ENCODE measurements around the gene RALGDS.

DNA sequence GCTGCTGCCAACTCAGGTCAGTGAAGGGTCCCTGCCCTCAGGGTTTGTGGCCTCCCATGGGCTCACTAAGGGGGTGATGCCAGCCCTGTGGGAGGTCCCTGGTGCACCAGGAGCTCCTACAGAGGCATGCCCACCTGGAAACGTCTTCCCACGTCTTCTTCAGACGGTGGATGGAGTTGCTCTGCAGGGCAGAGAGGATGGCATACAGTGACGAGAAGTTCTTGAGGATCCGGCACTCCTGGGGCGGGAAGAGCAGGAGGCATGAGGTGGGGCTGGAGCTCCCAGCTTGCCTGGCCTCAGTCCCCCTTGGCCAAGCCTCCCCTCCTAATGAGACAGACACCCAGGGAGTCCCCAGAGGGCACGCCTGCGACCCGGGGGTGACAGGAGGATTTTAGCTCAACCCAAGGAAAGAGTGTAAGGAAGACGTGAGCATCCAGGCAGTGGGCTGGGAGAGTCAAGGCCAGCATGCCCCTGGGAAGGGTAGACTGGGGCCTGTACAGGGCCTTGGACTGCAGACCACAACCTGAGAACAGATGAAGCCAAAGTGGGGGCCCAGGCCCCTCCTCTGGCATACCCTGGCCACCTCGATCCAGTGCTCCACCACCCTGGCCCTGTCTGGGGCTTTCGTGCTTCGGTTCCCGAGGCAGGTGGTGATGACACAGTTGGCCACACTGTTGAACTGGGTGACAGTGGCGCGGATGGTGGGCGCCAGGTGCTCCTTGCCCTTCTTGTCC, 14.4 kb downstream of the RALGDS start:
- TF ChIP-seq, protein P1, sequence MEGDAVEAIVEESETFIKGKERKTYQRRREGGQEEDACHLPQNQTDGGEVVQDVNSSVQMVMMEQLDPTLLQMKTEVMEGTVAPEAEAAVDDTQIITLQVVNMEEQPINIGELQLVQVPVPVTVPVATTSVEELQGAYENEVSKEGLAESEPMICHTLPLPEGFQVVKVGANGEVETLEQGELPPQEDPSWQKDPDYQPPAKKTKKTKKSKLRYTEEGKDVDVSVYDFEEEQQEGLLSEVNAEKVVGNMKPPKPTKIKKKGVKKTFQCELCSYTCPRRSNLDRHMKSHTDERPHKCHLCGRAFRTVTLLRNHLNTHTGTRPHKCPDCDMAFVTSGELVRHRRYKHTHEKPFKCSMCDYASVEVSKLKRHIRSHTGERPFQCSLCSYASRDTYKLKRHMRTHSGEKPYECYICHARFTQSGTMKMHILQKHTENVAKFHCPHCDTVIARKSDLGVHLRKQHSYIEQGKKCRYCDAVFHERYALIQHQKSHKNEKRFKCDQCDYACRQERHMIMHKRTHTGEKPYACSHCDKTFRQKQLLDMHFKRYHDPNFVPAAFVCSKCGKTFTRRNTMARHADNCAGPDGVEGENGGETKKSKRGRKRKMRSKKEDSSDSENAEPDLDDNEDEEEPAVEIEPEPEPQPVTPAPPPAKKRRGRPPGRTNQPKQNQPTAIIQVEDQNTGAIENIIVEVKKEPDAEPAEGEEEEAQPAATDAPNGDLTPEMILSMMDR (IDR thresholded peaks at IDR 0.05; ENCODE audit: low read depth, low read length): no peak
- no peak for TF ChIP-seq EZH2phosphoT487 (IDR thresholded peaks at IDR 0.05; ENCODE audit: low read depth)
